ENCODE results near the gene KCNIP3.
"Not testable (repeated sequence)": the region's sequence is repeated elsewhere in the genome, so short reads cannot be mapped to it uniquely, and the experiment has no call there.

Gene KCNIP3

GRCh38 chr2:95265182-95265581, 32.0 kb upstream of the KCNIP3 start:
- no peak for DNase-seq (ENCODE audit: low read depth)
- no peak overlapping the region for H3K4me3 ChIP-seq (ENCODE audit: low read depth, low read length)
- no peak for TF ChIP-seq CTCF (IDR thresholded peaks at IDR 0.05; ENCODE audit: low read depth, low read length, missing control alignments)

- no peak for DNase-seq (ENCODE audit: low read depth)
- TF ChIP-seq CTCF (IDR thresholded peaks at IDR 0.05; ENCODE audit: low read depth, low read length, missing control alignments), result no peak
- no peak overlapping the region for H3K4me3 ChIP-seq (ENCODE audit: low read depth, low read length)
Measured at GRCh38 chr2:95266781-95267430, 30.2 kb upstream of the KCNIP3 start.

- TF ChIP-seq CTCF (IDR thresholded peaks at IDR 0.05; ENCODE audit: low read depth, low read length, missing control alignments), result no peak
- no peak overlapping the region for H3K4me3 ChIP-seq (ENCODE audit: low read depth, low read length)
- no peak for DNase-seq (ENCODE audit: low read depth)
Measured at GRCh38 chr2:95267458-95268210, 29.5 kb upstream of the KCNIP3 start.

- no peak overlapping the region for H3K4me3 ChIP-seq (ENCODE audit: low read depth, low read length)
- no peak for TF ChIP-seq CTCF (IDR thresholded peaks at IDR 0.05; ENCODE audit: low read depth, low read length, missing control alignments)
- no peak for DNase-seq (ENCODE audit: low read depth)
Measured at GRCh38 chr2:95268211-95269035, 28.7 kb upstream of the KCNIP3 start.

GRCh38 chr2:95269036-95269680, 28.0 kb upstream of the KCNIP3 start:
- no peak for DNase-seq (ENCODE audit: low read depth)
- H3K4me3 ChIP-seq (ENCODE audit: low read depth, low read length), result no peak overlapping the region
- no peak for TF ChIP-seq CTCF (IDR thresholded peaks at IDR 0.05; ENCODE audit: low read depth, low read length, missing control alignments)

- H3K4me3 ChIP-seq (ENCODE audit: low read depth, low read length); DNase-seq (ENCODE audit: low read depth): not testable (repeated sequence)
Measured at GRCh38 chr2:95269745-95270144, 27.4 kb upstream of the KCNIP3 start.
